ENCODE measurements around the gene BRD2. TPM values are rescaled to one million over a fixed set of nuclear protein-coding genes. Genes with fewer than 3 reads are reported as not detected.

Gene BRD2
- total RNA-seq, 2 donors from 2014 or later, result 134 to 169 TPM

- no peak for ATAC-seq (ENCODE audit: insufficient number of reproducible peaks, low FRiP score, low read depth)
These were observed 25.1 kb downstream of the BRD2 start for GRCh38 chr6:32993363-32993973.

DNA sequence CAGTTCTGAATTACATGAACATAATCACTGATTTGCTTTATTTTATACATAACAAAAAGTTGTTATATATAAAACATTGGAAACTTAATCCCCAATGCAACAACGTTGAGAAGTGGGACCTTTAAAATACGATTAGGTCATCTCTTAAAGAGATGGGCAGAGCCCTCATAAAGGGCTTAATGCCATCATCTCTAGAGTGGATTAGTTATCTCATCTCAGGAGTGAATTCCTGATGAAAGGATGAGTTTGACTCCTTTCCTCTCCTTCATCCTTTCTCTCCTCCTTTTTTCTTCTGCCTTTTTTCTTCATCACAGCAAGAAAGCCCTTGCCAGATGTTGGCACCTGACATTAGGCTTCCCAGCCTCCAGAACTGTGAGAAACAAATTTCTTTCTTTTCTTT, 27.1 kb downstream of the BRD2 start:
- H3K27ac ChIP-seq, result no peak overlapping the region
- DNase-seq (ENCODE audit: low spot score) (no peak), ATAC-seq (ENCODE audit: insufficient number of reproducible peaks, low FRiP score, low read depth) (no peak)
- no peaks in the 10 kb centered on the region for H3K36me3 ChIP-seq
- H3K9me3 ChIP-seq, result no peaks in the 10 kb centered on the region
- no peak for TF ChIP-seq CTCF (IDR thresholded peaks at IDR 0.05)
- no peak overlapping the region for H3K4me3 ChIP-seq
- H3K4me1 ChIP-seq (ENCODE audit: control insufficient read depth in 1 of 2, low read depth in 2 of 2), result no peaks in the 10 kb centered on the region
- no peaks in the 10 kb centered on the region for H3K27me3 ChIP-seq (replicated peaks; ENCODE audit: insufficient read depth)

More at GRCh38 chr6:32993363-32993973, 25.1 kb downstream of the BRD2 start:
- Histone ChIP-seq H3K4me1 (ENCODE audit: control insufficient read depth in 1 of 2, low read depth in 2 of 2) (no peaks in the 10 kb centered on the region), H3K27me3 (replicated peaks; ENCODE audit: insufficient read depth) (no peaks in the 10 kb centered on the region), H3K27ac (no peak overlapping the region), H3K9me3 (no peaks in the 10 kb centered on the region), H3K4me3 (no peak overlapping the region), H3K36me3 (no peaks in the 10 kb centered on the region)
- TF ChIP-seq CTCF (IDR thresholded peaks at IDR 0.05), result no peak
- no peak for DNase-seq (ENCODE audit: low spot score)

DNA sequence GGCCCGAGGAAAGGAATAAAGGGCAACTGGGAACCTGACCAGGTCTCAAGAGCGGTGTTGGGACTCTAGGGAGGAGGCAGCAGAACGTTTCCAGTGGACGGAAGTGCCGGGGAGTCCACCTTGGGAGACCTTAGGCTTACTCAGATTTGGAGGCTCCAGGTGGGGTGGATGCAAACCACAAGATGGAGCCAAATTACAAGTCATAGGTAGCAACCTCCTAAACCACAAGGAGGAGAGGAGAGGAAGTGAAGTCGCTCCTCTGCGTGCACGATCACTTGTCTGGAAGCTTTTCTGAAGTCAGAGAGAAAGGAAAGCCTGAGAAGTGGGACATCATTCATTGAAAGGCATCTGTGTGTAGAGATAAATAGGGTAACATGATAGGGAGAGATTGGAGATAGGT, 31.7 kb downstream of the BRD2 start:
- Histone ChIP-seq H3K36me3 (no peaks in the 10 kb centered on the region), H3K27ac (no peak overlapping the region), H3K9me3 (no peaks in the 10 kb centered on the region), H3K4me1 (ENCODE audit: control insufficient read depth in 1 of 2, low read depth in 2 of 2) (no peaks in the 10 kb centered on the region), H3K27me3 (replicated peaks; ENCODE audit: insufficient read depth) (no peaks in the 10 kb centered on the region), H3K4me3 (no peak overlapping the region)
- no peak for ATAC-seq (ENCODE audit: insufficient number of reproducible peaks, low FRiP score, low read depth)
- no peak for TF ChIP-seq CTCF (IDR thresholded peaks at IDR 0.05)
- no peak for DNase-seq (ENCODE audit: low spot score)

- Histone ChIP-seq H3K36me3 (no peaks in the 10 kb centered on the region), H3K4me1 (ENCODE audit: control insufficient read depth in 1 of 2, low read depth in 2 of 2) (no peaks in the 10 kb centered on the region), H3K27ac (no peak overlapping the region), H3K27me3 (replicated peaks; ENCODE audit: insufficient read depth) (no peaks in the 10 kb centered on the region), H3K4me3 (no peak overlapping the region), H3K9me3 (no peaks in the 10 kb centered on the region)
- TF ChIP-seq CTCF (IDR thresholded peaks at IDR 0.05), result no peak
- ATAC-seq (ENCODE audit: insufficient number of reproducible peaks, low FRiP score, low read depth), result no peak
- DNase-seq (ENCODE audit: low spot score), result no peak
These were observed 33.3 kb downstream of the BRD2 start for GRCh38 chr6:33001685-33002084.

DNA sequence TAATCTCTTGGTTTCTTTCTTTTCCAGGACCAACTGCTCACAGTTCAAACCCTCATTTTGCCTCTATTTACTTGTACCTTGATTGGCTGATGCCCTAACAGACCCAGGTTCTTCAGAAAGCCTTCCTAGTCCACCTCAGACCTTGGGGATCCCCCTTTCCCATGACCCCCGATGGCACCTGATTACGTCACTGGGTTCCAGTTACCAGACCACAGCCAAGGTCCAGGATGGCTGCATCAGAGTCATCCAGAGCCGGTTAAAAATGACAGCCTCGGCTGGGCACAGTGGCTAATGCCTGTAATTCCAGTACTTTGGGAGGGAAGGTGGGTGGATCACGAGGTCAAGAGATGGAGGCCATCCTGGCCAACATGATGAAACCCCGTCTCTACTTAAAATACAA, 36.5 kb downstream of the BRD2 start:
- Histone ChIP-seq H3K27me3 (replicated peaks; ENCODE audit: insufficient read depth) (no peaks in the 10 kb centered on the region), H3K4me3 (no peak overlapping the region), H3K4me1 (ENCODE audit: control insufficient read depth in 1 of 2, low read depth in 2 of 2) (no peaks in the 10 kb centered on the region), H3K27ac (no peak overlapping the region), H3K9me3 (no peaks in the 10 kb centered on the region), H3K36me3 (no peaks in the 10 kb centered on the region)
- no peak for TF ChIP-seq CTCF (IDR thresholded peaks at IDR 0.05)
- no peak for DNase-seq (ENCODE audit: low spot score)
- ATAC-seq (ENCODE audit: insufficient number of reproducible peaks, low FRiP score, low read depth), result no peak
